ENCODE measurements around the gene SPIC. TPM values are rescaled to one million over a fixed set of nuclear protein-coding genes. Genes with fewer than 3 reads are reported as not detected.
A peak's percentile ranks its signal among the peaks of the same experiment; 100 is the strongest.

SPIC gene
- total and polyA plus RNA-seq, 2 experiments from 2014 or later = not detected

DNA sequence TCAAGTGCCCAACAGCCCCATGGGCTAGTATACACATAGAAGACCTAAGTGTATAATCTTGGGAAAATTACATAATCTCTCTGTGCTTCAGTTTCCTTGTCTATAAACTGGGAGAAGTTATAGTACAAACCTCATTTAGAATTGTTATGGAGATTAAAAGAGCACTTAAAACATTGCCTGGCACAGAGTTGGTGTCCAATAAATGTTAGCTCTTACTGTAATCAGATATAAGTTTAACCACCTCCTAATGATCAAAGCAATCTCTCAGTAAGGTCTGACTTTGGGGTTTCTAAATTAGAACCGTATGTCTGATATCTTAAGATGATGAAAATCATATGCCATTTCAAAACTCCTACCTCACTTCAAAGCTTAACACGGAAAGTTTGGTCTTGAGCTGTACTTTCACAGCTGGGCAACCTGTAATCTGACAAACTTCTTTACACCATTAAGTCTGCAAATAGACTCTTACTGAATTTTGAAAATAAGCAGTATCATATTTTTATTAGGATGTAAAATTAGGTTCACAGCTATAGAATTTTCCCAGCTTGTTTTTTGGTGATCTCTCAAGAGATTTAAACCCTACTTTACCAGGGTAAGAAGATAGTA is 61.0 kb downstream of the SPIC start:
- TF ChIP-seq EZH2 (IDR thresholded peaks at IDR 0.05; ENCODE audit: insufficient read depth, poor library complexity, severe bottlenecking) (no peak), EZH2phosphoT487 (IDR thresholded peaks at IDR 0.05; ENCODE audit: insufficient read depth, low read depth) (no peak)
- no peaks in the 10 kb centered on the region for H4K20me1 ChIP-seq (ENCODE audit: insufficient read depth)
- no peaks in the 10 kb centered on the region for H3K4me1 ChIP-seq (ENCODE audit: insufficient read depth)
- no peaks in the 10 kb centered on the region for H3K9me3 ChIP-seq (ENCODE audit: low read depth)
- no peaks in the 10 kb centered on the region for H3K9me2 ChIP-seq (ENCODE audit: insufficient read depth)
- WGBS, 2 experiments (ENCODE audit: low coverage in 1 of 2, low lambda C conversion rate in 2 of 2, missing lambda C conversion rate in 2 of 2) = 0 to 7% methylated on average over 2 of the region's 2 CpGs
- no peak overlapping the region for H3K27ac ChIP-seq
- H3K27me3 ChIP-seq (replicated peaks; ENCODE audit: insufficient read depth) = no peaks in the 10 kb centered on the region
- no peaks in the 10 kb centered on the region for H3K79me2 ChIP-seq (ENCODE audit: insufficient read depth)
- no peaks in the 10 kb centered on the region for H3K36me3 ChIP-seq (ENCODE audit: low read depth)
- H3K9ac ChIP-seq = no peak overlapping the region
- in situ Hi-C loops (cut with MboI) = no loop called here
- no peaks in the 10 kb centered on the region for H3F3A ChIP-seq (ENCODE audit: insufficient read depth)
- no peak overlapping the region for H3K4me2 ChIP-seq (ENCODE audit: unreplicated experiment)
- H3K4me3 ChIP-seq = no peak overlapping the region
- no peak for DNase-seq
- no peak overlapping the region for H2AFZ ChIP-seq

Small RNA genes lying within 50 kb of the gene (small RNA-seq; reads per million reads assigned to genes)
- gene RF00019 (ENCODE audit: low read depth, low replicate concordance) (not detected), gene RNA5SP367 (ENCODE audit: low read depth, low replicate concordance) (not detected), gene RNU5E-5P (ENCODE audit: low read depth, low replicate concordance) (58.4 reads per million, percentile 93 among the genes with 10 or more reads in this experiment)

Other genes with a start within 250 kb of the SPIC start
- gene UTP20, start 195.2 kb upstream of the SPIC start, total RNA-seq (2014; rRNA removed; shearing (Covaris generic)) = 13.4 and 15.4 TPM in 2 replicates
- gene UTP20, start 195.2 kb upstream of the SPIC start, polyA plus RNA-seq (2016; fragmentation: Nextera tagmentation; extraction: Ambion mirVana) = 3.6 and 4.1 TPM in 2 replicates
- gene ARL1, start 67.6 kb upstream of the SPIC start, total RNA-seq (2014; rRNA removed; shearing (Covaris generic)) = 80.2 and 92.6 TPM in 2 replicates
- gene ARL1, start 67.6 kb upstream of the SPIC start, polyA plus RNA-seq (2016; fragmentation: Nextera tagmentation; extraction: Ambion mirVana) = 140 and 150 TPM in 2 replicates
- gene MYBPC1, start 119.6 kb downstream of the SPIC start, total RNA-seq (2014; rRNA removed; shearing (Covaris generic)) = not detected in 2 replicates
- not detected in 2 replicates for gene MYBPC1, start 119.6 kb downstream of the SPIC start, polyA plus RNA-seq (2016; fragmentation: Nextera tagmentation; extraction: Ambion mirVana)
- 22.0 and 32.6 TPM in 2 replicates for gene CHPT1, start 222.3 kb downstream of the SPIC start, total RNA-seq (2014; rRNA removed; shearing (Covaris generic))
- 35.4 and 38.5 TPM in 2 replicates for gene CHPT1, start 222.3 kb downstream of the SPIC start, polyA plus RNA-seq (2016; fragmentation: Nextera tagmentation; extraction: Ambion mirVana)